ENCODE results near the gene PSD.
"Not testable (repeated sequence)": the region's sequence is repeated elsewhere in the genome, so short reads cannot be mapped to it uniquely, and the experiment has no call there.

The PSD gene

GRCh38 chr10:102418622-102419268, at the start of gene PSD:
Gene PSD, minus strand, starts transcription at chr10:102418785. Its CDS starts 1,747 bp downstream, at chr10:102417038.
- no peak for DNase-seq

GRCh38 chr10:102467971-102468438, 49.4 kb upstream of the PSD start:
- DNase-seq, result no peak

GRCh38 chr10:102467318-102467717, 48.7 kb upstream of the PSD start:
- no peak for DNase-seq

GRCh38 chr10:102465466-102465865, 46.9 kb upstream of the PSD start:
- no peak for DNase-seq

- no peak for DNase-seq
Measured at GRCh38 chr10:102463983-102464382, 45.4 kb upstream of the PSD start.

DNA sequence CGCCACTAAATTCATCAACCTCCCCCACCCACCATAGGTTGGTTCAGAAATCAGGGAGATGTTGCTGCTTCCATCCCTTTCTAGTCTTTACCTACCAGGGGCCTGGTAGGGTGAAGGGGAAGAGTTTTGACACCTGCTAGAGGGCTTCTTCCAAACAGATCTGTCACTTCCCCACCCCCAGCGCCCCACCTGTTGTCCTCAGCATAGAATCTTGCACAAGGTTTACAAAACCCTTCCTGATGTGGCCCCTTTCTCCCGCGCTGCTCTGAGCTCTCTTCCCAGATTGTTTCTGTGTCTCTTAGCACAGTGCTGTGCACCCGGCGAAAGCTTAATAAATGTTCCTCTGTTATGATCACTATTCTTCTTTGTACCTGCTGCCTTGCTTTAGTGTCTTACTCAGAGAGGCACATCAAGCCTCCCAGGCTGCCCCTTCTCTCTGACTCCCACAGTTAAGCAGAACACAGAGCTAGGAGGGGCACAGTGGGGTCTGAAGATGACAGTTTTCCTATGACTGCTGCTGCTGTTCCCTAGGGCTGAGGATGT, 44.0 kb upstream of the PSD start:
- no peak for DNase-seq

- DNase-seq, result peak; percentile 98
Measured at GRCh38 chr10:102461187-102462054, 42.8 kb upstream of the PSD start.

- DNase-seq, result no peak
Measured at GRCh38 chr10:102460836-102461186, 42.2 kb upstream of the PSD start.

DNA sequence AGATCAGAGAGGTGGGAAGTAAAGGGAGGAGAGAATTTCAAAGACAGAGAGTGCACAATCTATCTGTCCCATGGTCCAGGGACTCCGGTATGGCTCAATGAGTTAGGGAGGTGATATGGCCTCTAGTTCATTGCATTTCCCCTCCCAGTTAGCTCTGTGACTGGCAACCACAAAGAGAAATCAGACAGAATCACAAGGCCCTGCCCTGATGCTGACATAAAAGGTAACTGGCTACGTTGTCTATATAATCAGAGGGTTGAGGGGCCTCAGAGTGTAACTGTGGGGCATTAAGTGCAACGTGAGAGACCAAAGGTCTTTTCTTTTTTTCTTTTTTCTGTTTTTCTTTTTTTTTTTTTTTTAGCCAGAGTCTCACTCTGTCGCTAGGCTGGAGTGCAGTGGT, 40.1 kb upstream of the PSD start:
- DNase-seq, result no peak

- DNase-seq, result no peak
Measured at GRCh38 chr10:102457591-102458150, 39.1 kb upstream of the PSD start.

DNA sequence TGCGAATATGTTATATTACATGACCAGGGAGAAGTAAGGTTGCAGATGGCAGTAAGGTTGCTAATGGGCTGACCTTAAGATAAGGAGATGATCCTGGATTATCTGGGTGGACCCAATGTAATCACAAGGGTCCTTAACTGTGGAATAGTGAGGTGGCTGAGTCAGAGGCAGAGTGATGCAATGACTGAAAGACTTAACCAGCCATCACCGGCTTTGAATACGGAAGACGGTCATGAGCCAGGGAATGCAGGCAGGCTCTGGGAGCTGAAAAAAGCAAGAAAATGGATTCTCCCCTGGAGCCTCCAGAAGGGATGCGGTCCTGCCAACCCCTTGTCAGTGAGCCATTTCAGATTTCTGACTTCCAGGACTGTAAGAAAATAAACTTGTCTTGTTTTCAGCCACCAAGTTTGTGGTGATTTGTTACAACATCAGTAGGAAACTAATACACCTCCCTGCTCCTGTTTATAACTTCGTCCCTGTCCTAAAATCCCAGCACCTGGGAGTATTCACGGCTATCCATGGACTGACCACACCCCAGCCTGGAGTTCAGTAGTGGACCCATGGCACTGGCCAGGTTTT, 37.4 kb upstream of the PSD start:
- DNase-seq, result no peak

DNA sequence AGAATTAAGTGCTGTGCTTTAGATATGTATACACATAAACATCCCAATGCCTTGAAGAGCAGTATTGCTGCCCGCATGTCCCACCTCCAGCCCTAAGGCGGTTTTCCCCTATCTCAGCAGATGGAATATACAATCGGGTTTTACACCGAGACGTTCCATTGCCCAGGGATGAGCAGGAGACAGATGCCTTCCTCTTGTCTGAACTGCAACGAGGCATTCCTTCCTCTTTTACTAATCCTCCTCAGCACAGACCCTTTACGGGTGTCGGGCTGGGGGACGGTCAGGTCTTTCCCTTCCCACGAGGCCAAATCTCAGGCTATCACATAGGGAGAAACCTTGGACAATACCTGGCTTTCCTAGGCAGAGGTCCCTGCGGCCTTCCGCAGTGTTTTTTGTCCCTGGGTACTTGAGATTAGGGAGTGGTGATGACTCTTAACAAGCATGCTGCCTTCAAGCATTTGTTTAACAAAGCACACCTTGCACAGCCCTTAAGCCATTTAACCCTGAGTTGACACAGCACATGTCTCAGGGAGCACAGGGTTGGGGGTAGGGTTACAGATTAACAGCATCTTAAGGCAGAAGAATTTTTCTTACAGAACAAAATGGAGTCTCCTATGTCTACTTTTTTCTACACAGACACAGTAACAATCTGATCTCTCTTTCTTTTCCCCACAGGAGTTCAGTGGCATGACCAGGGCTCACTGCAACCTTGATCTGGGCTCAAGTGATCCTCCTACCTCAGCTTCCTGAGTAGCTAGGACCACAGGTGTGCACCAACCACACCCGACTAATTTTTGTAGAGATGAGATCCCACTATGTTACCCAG, 36.3 kb upstream of the PSD start:
- not testable (repeated sequence) for DNase-seq

GRCh38 chr10:102453502-102453901, 34.9 kb upstream of the PSD start:
- no peak for DNase-seq

DNA sequence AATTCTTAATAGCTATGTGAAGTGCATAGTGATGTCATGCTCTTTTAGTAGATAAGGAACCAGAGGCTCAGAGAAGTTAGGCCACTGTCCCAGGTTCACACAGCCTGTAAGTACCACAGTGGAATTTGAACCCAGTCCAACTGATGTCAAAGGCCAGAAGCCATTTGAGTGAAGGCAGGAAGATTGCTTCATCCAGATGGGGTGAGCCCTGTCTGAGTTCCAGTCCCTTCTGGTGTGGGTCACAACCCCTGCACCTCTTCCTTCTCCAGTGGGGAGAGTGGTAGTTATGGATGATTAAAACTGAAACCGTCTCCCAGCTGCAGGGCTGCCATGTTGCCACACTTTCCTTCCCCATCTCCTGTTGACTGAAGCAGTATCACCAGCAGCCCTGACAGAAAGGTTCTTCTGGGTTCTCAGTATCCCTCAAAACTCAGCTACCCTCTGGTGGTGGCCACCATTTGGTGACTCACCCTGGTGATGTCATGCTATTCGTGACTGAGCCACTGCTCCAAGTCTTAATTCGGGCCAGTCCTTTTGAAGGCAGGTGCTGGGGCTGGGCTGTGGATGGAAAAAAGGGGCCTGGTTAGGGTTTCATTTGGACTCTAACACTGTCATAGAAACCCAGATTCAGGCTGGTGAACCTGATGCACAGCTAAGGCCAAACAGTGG, 34.2 kb upstream of the PSD start:
- DNase-seq, result peak; percentile 86

DNA sequence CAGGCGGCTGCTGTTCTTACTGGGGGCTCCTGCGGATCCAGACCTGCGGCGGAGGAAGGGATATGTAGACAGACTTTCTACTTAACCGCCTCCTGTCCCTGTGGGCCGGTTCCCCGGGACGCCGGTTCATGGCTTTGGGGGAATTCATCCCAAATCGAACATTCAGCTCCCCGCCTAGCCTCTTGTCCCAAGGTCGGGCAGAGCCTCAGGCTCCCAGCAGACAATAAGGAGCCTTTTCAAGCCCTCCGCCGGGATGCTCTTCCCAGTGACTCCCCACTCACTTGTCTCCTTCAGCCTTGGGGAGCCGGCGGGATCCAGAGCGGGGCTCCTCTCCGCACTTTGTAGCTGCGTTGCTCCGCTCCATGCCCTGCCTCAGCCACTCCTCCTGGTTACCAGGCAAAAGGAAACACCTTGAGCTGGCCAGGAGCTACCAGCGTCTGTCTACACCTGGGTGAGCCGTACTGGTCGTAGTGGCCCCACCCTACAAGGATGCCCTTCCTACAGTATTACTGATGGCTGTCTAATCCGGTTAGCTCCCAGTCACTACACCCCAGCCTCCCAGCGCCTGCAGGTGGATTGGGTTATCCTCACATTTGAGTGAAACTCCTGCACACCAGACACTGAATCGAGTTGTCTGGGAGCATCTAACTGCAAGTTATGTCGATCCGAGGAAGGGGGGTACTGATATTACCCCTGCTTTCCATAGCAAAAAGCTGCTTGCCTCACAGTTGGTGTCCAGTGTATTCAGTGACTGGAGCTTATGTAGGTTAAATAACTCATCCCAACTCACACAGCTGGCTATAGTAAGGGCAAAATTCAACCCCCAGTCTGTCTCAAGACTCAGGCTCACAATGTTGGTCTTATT, 32.8 kb upstream of the PSD start, which contains the start of gene C10orf95:
C10orf95 (minus strand) TSS at position 439 of the 865 bp plus-strand sequence. CDS start 450 bp downstream, outside the sequence.
- DNase-seq, result no peak

DNA sequence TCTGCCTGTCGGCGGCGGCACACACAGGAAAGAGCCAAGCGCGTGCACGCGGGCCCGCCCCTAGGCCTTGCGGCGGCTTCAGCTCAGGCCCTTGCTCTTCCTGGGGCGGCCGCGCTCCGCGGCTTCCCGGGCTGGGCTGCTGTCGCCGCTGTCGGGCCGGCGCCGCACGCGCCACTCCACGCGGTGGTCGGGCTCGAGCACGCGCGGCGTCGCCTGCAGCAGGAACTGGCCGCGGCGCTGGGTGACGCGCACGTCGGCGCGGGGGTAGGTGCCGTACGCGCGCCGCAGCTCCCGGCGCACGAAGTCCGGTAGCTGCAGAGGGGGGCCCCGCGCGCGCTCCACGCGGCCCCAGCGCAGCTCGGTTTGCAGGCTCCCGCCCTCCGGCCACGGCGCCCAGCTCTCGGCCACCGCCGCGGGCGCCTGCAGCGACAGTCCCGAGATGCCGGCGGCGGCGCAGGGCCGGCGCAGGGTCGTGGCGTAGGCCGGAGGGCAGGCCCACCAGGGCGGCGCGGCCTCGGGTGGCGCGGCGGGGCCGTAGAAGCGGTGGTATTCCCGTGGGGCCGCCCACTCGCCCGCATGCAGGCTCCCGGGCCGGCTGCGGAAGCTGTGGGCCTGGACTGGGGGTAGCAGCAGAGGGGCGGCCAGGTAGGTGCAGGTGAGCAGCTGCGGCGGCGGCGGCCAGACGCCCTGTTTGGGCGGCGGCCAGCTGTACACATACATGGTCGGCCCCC, 32.0 kb upstream of the PSD start:
- peak; percentile 94 for DNase-seq

DNA sequence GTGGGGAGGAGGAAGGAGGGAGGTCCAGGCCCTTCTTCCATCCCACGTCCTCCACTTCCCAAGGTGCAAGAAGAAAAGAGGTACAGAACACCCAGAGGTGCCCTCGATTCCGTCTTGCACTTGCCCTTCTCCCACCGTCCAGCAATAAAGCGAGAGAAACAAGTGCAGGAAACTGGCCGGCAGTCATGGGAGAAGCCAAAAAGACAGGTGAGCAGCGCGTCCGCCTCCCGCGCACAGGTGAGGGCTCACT, 31.5 kb upstream of the PSD start:
- DNase-seq, result no peak

DNA sequence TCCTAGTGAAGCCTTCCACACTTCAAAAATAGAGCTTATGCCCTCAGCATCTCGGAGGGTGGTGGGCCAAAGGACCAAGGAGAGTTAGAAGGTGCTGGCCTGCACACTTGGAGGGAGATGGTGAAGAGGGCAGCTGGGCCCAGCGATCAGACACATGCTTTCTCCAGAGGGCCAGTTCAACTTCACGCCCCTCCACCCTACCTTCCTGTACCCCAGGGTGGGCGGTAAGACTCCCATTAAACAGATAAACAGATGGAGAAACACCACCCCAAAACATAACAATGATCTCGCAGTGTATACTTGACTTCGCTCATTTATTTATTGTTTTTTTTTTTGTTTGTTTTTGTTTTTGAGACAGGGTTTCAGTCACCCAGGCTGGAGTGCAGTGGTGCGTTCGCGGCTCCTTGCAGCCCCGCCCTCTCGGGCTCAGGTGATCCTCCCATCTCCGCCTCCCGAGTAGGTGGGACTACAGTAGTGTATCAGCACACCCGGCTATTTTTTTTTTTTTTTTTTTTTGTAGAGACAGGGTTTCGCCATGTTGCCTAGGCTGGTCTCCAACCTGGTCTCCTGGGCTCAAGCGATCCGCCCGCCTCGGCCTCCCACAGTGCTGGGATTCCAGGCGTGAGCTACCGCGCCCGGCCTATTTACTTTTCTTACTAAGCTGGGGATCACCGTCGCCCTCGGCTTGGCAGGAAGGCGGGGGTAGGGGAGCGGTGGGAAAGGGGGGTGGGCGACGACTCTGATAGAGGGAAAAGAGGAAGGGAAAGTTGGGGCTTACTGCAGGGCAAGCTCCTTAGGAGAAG, 30.9 kb upstream of the PSD start:
- peak; percentile 94 for DNase-seq

DNA sequence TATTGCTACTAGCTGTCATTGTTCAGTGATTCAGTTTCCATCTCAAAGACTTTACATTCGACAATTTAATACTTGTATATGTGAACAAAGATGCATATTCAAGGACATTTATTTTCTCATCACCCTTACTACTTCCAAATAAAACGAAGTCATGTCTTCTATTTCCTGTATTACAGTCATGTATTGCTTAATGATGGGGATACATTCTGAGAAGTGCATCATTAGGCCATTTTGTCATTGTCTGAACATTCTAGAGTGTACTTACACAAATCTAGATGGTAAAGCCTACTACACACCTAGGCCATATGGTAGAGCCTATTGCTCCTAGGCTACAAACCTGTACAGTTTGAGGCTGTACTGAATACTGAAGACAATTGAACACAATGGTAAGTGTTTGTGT, 26.3 kb upstream of the PSD start:
- DNase-seq, result no peak
